ENCODE measurements around the gene SYMPK. TPM values are rescaled to one million over a fixed set of nuclear protein-coding genes. Genes with fewer than 3 reads are reported as not detected.

Gene SYMPK
- total and polyA plus RNA-seq, 2 experiments from 2014 or later: 66.6 to 78.7 TPM

DNA sequence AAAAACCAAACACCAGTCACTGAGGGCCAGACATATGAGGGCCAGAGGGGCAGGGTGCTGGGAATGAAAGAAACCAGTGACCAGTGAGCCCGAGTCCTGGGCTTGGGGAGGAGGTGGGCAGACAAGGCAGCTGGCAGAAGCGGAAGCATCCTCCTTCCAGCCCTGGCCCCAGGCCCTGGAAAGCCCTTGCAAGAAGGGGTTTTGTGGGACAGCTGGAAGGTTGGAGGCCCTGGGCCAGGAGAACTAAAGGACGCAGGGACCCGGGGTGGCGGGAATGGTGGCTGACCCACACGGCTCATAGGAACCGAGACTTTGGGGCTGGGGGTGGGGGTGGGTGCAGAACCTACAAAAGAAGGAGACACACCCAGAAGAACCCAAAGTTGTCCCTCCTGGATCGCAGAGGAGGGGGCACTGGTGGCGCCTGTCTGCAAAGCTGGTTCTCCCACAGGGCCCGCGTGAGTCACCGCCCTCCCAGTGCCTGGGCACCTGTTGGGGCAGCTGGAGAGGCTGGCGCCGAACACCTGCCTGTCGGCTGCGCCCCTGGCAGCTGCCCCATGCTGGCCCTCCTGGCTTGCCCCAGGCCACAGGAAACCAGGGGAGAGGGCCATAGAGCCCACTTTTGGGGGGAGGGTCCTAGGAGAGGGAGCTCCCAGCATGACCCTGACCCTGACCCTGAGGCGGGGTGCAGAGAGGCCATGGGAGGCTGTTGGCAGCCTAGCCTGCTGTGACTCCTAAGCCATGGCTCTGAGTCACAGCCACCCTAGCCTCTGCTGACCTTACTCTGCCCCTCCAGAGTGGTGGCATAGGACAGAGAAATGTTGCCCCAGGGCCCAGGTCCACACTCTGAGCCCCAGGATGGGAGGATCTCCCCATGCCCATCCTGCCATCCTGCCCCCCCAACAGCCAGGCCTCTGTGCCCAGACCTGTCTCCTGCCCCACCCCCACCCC is 81.5 kb downstream of the SYMPK start:
- Histone ChIP-seq H3K27ac (peak overlapping the region; percentile 97), H3K4me1 (ENCODE audit: low read depth) (peaks cover 43% of the 10 kb centered on the region), H3K36me3 (peaks cover 26% of the 10 kb centered on the region), H3K27me3 (no peaks in the 10 kb centered on the region), H3K9me3 (ENCODE audit: low read depth) (no peaks in the 10 kb centered on the region), H3K4me3 (peak overlapping the region; percentile 36)
- TF ChIP-seq, protein P1, sequence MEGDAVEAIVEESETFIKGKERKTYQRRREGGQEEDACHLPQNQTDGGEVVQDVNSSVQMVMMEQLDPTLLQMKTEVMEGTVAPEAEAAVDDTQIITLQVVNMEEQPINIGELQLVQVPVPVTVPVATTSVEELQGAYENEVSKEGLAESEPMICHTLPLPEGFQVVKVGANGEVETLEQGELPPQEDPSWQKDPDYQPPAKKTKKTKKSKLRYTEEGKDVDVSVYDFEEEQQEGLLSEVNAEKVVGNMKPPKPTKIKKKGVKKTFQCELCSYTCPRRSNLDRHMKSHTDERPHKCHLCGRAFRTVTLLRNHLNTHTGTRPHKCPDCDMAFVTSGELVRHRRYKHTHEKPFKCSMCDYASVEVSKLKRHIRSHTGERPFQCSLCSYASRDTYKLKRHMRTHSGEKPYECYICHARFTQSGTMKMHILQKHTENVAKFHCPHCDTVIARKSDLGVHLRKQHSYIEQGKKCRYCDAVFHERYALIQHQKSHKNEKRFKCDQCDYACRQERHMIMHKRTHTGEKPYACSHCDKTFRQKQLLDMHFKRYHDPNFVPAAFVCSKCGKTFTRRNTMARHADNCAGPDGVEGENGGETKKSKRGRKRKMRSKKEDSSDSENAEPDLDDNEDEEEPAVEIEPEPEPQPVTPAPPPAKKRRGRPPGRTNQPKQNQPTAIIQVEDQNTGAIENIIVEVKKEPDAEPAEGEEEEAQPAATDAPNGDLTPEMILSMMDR (IDR thresholded peaks at IDR 0.05; ENCODE audit: low read depth, low read length): no peak
- DNase-seq (ENCODE audit: low read depth in 1 of 2, low spot score in 1 of 2): no peak

DNA sequence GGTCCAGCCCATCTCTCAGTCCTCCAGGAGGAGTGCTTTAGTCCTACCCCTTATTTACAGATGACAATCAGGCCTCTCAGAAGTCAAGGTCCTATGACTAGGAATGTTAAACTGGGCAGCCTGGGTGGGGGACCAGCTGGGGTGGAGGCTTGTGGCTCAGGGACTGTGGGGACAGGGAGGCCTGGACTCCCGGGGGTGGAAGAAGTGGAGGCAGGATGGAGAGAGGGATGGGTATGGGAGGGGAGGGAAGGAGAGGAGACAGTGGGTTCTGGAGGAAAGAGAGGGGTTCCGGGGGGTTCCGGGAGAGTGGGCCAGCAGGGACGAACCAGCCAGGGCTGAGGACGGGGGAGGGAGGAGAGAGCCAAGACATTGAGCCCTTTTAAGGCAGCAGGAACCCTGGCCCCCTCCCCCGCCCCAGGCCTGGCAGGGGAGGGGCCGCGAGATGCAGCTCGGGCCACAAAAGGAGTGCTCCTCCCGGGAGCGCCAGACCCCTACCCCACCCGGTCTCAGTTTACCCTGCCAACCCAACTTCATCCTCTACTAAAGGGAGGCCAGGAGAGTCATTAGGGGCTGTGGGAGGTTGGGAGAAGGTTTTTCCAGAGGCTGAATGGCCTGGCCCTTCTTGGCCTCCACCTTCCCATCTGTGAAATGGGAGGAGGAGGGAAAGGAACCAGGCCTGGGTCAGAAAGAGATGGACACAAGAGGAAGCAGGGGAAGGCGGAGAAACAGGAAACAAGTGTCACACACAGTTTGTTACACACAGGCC is 82.3 kb downstream of the SYMPK start:
- no peaks in the 10 kb centered on the region for H3K27me3 ChIP-seq
- H3K4me1 ChIP-seq (ENCODE audit: low read depth): peaks cover 43% of the 10 kb centered on the region
- no peaks in the 10 kb centered on the region for H3K9me3 ChIP-seq (ENCODE audit: low read depth)
- TF ChIP-seq, protein P1 (IDR thresholded peaks at IDR 0.05; ENCODE audit: low read depth, low read length): no peak
- DNase-seq (ENCODE audit: low read depth in 1 of 2, low spot score in 1 of 2): no peak
- no peak overlapping the region for H3K4me3 ChIP-seq
- peak overlapping the region; percentile 97 for H3K27ac ChIP-seq
- peaks cover 22% of the 10 kb centered on the region for H3K36me3 ChIP-seq

- peak overlapping the region; percentile 1 for H3K4me3 ChIP-seq
- H3K27me3 ChIP-seq: no peaks in the 10 kb centered on the region
- peaks cover 43% of the 10 kb centered on the region for H3K4me1 ChIP-seq (ENCODE audit: low read depth)
- peaks cover 19% of the 10 kb centered on the region for H3K36me3 ChIP-seq
- no peaks in the 10 kb centered on the region for H3K9me3 ChIP-seq (ENCODE audit: low read depth)
- TF ChIP-seq, protein P1 (IDR thresholded peaks at IDR 0.05; ENCODE audit: low read depth, low read length): no peak
- H3K27ac ChIP-seq: peak overlapping the region; percentile 4
- no peak for DNase-seq (ENCODE audit: low read depth in 1 of 2, low spot score in 1 of 2)
Measured at GRCh38 chr19:45780146-45780447, 82.8 kb downstream of the SYMPK start.

GRCh38 chr19:45779231-45780145 is 83.5 kb downstream of the SYMPK start:
- DNase-seq (ENCODE audit: low read depth in 1 of 2, low spot score in 1 of 2): peak; percentile 45 to 93
- Histone ChIP-seq H3K27me3 (no peaks in the 10 kb centered on the region), H3K4me1 (ENCODE audit: low read depth) (peaks cover 41% of the 10 kb centered on the region), H3K36me3 (peaks cover 23% of the 10 kb centered on the region), H3K9me3 (ENCODE audit: low read depth) (no peaks in the 10 kb centered on the region), H3K27ac (no peak overlapping the region), H3K4me3 (peak overlapping the region; percentile 12)
- TF ChIP-seq, protein P1 (IDR thresholded peaks at IDR 0.05; ENCODE audit: low read depth, low read length): peak; percentile 37

All from cardiac muscle cell (in vitro differentiated cells and primary cell).